Activated CD4-positive, alpha-beta T cell treated with anti-CD3 and anti-CD28 coated beads for 4 hours (primary cell): ENCODE measurements around the gene IGSF9.
"Not testable (repeated sequence)": the region's sequence is repeated elsewhere in the genome, so short reads cannot be mapped to it uniquely, and the experiment has no call there.

ENCODE experiments used
- DNase-seq, 2 donors: peaks; one replicate each; pipeline ENCODE4 v3.0.0-alpha.2; 2020

The IGSF9 gene

DNA sequence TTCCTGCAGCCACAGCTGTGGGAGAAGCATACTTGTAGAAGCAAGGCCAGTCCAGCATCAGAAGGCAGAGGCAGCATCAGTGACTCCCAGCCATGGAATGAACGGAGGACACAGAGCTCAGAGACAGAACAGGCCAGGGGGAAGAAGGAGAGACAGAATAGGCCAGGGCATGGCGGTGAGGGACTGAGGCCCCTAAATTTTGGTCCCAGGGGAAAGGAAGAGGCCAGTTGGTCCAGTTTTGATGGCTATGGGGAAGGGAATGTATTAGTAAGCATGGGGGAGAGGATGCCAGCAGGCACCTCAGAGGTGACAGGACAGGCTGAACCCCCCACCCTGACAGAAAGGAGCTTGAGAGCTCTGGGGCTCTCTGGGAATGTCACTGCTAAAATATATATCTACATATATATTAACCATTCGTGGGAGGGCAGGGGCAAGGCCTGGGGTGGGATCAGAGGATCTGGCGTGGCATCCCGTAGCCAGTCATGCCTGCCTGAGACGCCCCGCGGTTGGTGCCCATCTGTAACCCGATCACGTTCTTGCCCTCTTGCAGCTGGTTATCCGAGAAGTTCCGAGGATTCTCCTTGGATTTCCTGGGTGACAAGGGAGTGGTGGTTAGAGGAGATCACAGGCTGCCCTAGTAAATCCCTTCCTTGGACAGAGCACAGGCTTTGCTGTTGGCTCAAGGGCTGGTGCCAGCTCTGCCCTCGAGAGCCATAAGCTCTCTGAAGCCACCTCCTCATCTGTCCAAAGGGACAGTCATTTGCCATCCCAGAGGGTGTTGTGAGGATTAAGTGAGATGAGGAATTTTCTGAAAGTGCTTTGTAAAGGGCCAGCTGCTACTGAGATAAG lies 26.8 kb downstream of the IGSF9 start:
- no peak for DNase-seq

DNA sequence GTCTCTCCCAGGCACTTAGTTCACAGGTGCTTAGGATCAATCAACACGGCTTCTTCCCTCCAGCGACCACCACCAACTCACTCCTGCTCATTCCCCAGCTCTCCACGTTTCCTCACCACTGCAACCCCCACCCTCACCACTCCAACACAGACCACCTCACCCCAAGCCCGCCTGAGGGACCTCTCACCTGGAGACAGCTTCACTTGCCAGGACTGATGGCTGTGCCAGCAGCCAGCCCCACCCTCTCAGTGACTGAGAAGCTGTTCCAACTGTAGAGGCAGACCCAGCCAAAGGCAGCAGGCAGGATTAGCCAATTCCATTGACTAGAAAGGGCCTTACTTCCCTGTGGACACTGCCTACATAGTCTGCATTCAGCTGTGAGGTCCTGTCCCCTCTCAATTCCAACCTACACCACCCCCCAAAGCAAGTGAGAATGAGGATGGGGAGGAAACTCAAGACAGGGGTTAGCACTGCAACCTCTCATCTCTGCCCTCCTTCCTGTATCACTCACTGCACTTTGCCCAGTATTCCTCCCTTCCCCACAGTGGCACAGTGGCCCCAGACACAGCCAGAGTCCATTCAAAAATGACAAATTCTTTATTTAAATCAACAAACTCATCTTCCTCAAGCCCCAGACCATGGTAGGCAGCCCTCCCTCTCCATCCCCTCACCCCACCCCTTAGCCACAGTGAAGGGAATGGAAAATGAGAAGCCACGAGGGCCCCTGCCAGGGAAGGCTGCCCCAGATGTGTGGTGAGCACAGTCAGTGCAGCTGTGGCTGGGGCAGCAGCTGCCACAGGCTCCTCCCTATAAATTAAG lies 27.7 kb downstream of the IGSF9 start:
- no peak for DNase-seq

DNA sequence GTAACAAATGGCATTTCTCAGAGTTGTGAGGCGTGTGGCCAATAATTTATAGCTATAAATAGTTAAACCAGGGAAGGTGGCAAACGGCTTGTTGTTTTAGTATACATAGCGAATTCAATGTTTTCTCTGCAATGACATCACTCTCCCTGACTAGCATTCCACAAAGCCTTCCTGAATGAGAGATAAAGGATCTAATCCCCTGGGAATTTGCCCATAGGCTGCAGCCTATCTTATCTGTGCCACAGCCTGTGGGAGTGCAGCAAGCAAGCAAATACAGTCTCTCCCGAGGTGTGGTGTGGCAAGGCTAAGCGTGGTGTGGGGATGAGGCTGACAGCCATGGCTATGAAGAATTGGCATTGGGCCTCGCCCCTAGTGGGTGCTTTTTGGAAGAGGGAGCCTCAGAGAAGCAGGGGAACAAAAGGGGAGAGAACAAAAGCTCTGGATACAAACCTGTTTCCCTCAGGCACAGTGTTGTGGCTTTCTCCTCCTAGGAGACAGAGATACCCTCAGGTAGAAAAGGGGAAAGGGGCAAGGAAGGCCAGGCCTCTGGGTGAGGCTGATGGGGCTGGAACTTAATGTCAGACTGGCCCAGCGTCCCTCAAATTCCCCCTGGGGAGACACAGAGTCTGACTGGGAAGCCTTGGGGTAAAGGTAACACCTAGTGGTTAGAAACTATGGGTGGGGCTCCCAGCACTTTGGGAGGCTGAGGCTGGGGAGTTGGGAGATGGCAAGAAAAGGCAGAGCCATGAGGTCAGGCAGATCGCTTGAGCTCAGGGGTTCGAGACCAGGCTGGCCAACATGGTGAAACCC lies 29.0 kb downstream of the IGSF9 start:
- no peak for DNase-seq

DNA sequence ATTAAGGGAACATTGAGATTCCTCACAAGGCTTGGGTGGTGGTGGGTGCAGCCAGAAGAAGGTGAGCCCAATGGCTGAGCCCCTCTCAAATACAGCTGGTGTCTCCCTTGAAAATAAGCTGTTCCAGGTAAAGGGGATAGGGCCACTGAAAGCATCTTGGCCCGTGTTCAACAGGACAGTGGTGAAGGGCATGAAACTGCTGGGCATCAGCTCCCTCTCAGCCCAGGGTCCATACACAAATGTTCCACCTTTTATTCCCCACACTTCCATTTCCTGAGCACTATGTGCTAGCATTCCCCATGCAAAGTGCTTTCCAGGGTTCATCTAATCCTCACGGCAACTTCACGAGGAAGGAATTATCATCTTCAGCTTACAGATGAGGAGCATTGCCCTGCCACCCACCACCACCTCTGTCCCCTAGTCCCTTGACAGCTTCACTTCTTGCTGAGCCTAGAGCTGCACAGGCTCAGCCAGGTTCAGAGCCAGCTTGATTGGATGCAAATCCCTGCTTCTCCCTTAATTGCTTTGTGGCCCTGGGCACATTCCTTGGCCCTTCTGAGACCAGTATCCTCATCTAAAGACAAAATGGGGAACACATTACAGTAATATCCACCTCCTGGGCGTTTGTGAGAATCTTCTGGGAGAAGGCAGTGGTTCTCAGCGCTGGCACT lies 29.7 kb downstream of the IGSF9 start:
- no peak for DNase-seq

DNA sequence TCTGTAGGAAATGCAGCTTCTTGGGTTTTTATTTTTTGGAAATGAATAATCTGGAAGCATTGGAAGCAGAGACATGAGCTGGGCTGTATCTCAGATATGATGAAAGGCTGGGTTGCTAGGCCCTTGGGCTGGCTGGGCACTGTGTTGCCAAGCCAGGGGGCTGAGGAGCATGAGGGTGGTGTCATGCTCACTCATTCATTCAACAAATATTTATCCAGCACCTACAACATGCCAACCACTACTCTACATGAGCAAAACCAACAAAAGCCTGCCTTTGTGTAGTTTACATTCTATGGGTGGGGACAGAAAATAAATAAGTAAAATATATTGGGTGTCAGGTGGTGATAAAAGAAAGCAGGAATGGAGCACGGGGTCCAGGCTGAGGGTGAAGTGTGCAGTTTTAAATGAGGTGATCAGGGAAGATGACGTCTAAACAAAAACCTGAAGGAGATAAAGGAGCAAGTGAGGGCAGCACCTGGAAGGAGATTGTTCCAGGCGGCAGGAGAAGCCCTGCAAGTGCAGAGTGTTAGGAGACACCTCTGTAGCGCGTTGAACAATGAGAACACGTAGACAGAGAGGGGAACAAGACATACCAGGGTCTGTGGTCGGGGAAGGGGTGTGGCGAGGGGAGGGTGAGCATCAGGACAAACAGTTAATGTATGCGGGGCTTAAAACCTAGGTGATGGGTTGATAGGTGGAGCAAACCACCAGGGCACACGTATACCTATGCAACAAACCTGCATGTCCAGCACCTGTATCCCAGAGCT lies 31.0 kb downstream of the IGSF9 start:
- no peak for DNase-seq

DNA sequence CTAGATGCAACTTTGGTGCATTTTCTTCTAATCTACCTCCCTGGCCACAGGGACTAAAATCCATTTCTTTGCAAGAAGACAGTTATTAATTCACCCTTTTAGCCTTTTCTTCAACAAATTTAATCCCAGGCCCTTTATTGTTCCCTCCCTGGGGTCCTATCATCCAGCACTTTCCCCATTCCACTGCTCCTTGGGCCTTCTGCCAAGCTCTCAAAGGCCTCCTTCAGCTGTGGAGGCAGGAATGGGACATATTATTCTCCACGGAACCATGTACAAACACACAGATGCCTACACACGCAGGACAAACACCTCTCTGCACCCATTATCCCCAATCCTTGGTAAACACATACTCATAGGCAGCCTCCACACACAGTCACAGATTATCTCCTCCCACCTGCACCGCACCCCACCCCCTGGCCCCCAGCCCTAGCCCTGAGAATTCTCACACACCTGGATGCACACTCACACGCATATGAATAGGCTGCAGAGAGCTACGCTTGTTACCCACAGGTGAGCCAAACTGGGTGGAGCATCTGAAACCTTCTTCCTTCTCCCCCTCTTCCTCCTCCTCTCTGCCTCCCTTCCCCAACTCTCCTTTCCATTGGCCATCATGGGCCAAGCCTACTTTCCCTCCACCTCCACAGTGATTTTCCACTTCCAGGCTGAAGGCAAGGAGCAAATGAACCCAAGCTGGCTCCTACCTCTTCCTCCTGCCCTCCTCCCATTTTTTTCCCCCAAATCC lies 31.8 kb downstream of the IGSF9 start:
- DNase-seq = no peak

DNA sequence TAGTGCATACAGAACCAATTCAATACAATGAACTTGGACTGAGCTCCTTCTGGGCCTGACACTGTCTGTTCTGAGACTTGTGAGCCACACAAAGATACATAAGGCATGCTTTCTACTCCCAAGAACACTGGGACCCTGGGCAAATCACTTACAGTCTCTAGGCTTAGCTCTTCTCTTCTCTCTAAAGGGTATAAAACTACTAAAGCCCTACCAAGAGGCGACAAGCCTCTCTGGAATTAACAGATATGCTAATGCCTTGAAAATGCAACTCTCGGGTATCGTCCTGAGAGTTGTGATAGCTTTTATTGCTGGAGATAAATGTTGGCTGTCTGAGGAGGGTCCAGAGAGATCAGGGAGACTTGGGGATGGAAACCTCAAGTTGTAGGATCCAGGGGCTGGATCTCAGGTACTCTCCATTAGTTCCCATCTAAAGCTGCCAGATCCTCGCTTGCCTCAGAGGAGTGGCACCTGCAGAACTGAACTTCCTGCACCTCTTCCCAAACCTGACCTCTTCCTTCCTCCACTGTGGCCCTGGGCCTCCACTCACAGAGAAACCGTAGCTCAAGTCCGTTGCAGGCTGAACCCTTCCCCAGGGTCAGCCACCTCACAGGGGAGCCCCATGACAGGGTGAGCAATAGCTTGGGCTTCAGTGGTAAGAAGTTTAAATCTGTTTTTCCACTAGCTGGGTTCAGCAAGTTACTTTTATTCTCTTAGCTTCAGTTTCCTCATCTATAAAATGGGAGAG lies 33.9 kb downstream of the IGSF9 start:
- DNase-seq = no peak

DNA sequence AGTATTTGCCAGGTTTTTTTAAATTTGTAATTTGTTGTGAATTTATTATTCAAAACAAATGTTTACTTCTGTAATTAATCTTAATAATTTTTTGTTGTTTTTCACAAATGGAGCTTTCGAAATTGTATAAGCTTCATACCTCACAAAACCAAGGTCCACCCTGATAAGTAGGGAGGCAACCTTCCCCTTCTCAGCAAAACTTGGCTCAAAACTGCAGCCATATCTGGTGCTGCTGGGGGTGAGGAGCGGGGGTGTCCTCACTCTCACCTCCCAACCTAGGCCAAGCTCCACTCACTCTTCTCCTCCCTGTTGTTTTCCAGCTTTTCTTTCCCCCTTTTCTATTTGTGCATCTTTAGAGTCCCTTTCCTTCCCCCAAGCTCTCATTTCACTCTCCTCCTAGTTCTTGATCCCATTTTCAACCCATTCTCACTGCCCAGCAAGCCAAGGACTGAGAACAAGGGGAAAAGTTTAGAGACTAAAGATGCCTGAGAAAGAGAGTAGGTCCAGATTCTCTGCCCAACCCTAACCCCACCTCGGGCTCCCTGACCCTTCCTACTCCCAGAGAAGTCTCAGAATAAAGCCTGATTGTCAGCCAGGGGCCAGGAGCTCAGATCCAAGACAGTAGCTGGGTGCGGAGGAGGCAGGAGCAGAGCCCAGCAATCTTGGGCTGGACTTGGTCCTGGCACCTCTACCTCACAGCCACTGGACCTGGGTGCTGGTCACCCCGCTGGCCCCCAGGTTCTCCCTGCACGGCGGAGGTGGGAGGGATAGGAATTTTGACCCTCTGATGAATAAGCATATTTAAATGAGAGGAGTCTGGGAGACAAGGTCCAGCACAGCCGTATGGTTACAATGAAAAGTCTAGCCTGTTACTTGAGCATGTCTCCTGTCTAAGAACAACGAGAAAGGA lies 37.1 kb downstream of the IGSF9 start:
- no peak for DNase-seq

DNA sequence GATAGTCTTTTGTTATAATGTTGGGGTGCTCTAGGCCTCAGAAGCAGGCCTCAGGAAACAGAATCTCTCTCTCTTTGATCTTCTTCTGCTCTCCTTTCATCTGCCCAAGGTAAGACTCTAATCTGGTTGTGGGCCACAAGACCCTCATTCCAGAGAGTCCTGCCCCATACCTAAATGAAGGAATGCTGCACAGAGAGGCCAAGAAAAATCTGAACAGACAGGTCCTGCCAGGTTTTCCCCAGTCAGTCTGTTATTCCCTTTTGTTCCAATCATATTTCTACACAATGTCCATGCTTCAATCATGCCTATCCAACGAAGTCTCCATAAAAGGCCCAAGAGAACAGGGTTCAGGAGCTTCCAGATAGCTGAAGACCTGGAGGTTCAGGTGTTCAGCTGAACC lies 38.5 kb downstream of the IGSF9 start:
- no peak for DNase-seq

DNA sequence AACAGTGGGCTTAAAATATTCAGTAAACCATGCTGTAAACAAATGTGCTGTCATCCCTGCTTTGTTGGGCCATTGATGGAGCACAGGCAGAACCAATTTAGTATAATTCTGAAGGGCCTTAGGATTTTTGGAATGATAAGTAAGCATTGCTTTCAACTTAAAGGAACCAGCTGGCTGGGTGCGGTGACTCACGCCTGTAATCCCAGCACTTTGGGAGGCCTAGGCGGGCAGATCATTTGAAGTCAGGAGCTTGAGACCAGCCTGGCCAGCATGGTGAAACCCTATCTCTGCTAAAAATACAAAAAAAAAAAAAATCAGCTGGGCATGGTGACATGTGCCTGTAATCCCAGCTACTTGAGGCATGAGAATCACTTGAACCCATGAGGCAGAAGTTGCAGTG lies 41.4 kb downstream of the IGSF9 start:
- DNase-seq = not testable (repeated sequence)

DNA sequence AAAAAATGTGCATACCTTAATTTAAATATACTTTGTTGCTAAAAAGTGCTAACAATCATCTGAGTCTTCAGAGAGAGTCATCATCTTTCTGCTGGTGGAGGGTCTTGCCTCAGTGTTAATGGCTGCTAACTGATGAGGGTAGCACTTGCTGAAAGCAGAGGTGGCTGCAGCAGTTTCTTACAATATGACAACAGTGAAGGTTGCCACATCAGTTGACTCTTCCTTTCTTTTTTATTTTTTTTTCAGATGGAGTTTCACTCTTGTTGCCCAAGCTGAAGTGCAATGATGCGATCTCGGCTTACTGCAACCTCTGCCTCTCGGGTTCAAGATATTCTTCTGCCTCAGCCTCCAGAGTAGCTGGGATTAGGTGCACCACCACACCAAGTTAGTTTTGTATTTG lies 42.9 kb downstream of the IGSF9 start:
- DNase-seq = no peak

DNA sequence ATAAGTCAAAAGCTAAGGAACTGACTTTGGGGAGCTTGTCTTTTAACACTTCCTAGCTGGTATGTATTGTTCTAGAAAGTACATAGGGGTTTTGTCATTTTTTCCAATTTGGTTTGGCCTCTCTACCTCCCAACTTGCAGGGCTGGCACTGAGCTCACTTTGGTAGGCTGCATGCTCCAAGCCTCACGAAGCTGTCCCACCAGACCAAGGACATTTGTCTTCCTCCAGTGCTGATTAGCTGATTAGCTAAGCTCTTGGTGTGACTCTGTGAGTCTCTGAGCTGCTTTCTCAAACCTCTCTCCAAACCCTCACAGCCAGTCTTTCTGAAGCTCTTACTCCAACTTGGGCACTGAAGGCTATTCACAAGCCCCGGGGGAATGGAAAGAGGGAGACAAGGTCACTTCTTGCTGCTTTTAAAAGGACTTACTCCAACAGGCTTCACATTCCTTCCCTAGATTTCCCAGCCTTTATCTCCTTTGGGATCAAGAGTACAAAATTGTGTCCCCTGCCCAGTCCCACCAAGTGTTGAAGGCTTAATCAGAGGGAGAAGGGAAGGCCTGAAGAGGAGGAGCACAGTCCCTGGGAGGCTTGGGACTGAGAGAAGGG lies 44.6 kb downstream of the IGSF9 start:
- no peak for DNase-seq

DNA sequence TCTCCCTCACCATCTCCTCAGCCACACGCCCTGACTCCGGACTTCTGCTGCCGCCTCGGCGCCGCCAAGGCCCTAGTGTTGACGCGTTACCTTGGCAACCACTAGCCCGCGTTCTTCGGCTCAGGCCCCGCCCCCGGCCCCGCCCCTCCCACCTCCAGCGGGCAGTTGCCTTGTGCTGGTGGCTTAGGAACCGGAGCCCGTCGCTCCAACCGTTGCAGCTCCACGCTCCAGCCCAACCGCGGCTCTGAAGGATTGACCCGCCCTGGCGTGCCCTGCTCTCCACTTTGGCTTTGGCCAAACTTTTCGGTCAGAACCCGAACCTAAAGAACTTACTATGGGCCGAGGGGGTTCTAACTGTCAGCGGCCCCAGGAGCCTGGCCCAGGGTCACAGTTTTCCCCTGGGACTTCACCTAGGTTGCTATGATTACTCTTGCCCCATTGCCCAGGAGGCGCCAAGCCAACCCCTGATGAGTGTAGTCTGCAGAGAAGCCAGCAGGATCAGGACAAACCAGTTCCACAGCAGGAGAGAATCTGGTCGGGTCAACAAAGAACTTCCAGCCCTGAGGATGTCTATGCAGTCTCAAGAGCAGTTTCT lies 45.2 kb downstream of the IGSF9 start, which contains the start of gene CFAP45:
Gene CFAP45, minus strand, starts transcription at position 80 of the 595 bp plus-strand sequence. Its CDS starts 67 bp downstream, at position 13.
- no peak for DNase-seq

DNA sequence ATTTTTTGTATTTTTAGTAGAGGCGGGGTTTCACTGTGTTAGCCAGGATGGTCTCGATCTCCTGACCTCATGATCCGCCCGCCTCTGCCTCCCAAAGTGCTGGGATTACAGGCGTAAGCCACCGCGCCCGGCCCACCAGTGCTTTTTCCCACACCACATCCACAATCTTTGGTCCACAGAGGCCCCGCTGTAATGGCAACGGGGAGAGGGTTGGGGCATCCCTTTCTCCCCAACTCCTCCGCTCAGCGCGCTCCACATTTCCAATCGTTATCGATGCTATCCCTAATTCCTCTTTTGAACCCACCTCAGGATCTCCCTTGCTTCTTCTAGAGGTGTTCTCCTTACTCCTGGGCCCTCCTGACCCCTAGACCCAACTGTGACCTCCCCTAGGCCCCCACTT lies 45.8 kb downstream of the IGSF9 start:
- DNase-seq = not testable (repeated sequence)

DNA sequence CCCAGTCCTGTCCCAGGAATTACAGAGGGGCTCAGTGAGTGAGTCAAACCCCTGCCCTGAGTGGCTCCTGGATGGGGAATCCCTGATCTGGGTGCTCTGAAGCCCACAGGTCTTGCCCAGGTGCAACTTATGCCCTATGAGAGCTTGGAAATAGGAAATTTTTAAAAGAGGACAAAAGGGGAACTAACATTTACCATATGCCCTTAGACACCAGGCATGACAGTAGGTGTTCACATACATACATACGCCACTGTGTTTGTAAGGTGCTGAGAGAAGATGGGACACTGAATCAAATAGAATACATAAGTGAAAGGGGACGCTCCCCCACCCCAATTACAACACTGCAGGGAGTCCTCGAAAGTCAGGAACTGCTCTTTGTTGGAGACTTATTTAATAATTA lies 46.9 kb downstream of the IGSF9 start:
- DNase-seq = no peak

DNA sequence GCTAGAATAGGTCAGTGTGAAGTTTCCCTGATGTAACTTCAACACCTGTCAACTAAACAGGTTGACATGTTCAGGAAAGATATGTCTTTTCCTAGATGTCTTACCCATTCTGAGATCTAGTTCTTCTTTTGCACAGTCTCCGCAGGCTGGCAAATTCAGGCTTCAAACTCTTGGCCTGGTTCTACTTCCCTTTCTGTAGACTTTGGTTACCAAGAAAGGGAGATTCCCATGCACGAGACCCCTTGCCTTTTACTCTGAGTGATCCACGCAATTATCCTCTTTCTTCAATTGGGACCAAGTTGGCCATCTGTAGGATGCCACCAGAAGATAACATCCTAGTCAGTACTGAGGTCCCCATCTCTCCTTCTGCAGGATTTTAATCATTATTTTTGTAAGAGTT lies 47.5 kb downstream of the IGSF9 start:
- no peak for DNase-seq

DNA sequence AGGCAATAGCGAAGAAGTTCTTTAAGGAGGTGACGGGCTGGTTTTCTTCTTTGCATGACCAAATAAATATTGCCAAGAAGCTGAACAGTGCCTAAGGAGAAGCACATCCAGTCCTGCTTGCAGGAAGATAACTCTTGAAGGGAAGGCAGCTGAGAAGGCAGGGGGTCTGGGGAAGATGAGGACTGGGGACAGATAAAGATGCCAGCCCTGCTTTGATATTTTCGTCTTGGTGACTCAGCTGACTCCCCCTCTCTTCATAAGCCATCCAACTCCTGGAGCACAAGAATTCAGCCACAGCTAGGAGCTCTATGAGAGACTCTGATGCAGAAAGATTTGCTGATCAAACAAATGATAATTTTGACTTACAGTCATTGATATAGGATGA lies 48.9 kb downstream of the IGSF9 start:
- DNase-seq = no peak

DNA sequence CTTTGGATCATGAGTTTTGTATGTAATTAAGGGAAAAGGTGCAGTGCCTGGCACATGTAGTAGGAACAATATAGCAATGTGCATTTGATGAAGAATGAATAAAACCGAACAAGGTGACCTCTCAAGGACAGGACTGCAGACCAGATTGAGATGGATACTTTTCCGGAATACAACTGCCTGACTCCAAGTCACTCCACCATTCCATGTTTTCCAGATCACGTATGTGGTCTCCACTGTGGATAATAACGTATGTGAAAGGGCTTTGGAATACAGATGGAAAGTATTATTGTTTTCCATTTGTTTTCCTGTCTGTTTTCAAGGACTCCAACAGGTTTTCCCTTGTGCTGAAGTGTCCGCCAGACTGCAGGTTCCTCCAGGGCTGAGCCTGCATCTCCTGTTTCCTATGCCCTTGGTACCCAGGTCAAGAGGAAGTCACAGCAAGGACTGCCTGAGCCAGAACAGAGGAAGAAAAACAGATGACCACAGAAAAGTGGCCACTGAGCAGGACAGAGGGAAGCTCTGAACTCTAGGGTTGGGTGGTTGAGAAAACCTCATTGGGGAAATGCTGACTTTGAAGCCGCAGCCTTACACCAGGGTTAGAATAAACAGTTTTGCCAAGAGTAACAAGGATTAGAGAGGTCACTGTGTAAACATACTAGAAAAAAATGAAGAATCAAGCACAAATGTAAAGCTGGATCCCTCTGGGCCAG lies 49.4 kb downstream of the IGSF9 start:
- DNase-seq = no peak
